GM19240 (cell line): ENCODE data around the gene MARK1.

ENCODE experiments used
- DNase-seq: peaks from one replicate; pipeline ENCODE4 v3.0.0; 2011; ENCODE audit warnings: low spot score; ENCODE audit not compliant: insufficient read length

MARK1 gene

DNA sequence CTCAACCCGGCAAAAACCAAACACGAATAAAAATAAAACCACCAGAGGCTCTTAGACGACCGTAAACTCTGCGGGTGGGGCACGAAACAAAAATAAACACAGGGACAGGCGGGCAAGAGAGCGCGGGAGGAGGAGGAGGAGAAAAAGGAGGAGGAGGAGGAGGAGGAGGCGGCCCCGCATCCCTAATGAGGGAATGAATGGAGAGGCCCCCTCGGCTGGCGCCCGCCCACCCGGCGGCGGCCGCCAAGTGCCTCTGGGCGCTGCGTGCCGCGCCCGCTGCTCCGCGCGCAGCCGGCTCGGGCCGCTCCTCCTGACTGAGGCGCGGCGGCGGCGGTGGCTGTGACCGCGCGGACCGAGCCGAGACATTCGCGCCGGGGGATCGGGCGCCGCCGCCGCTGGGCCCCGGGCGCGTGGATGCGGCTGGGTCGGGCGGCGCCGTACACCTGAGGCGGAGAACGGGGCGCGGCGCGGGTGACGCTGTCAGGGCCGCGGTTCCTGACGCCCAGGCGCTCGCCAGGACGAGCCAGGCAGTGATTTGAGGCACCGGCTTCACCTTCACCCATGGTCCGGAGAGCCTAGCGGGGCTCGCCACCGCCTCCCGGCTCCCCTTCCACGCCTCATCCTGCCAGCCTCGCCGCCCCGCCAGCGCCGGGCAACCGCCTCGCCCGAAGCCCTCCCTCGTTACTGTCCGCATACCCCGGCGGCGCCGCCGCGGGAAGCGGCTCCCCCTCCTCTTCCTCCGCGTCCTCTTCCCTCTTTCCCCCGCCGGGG, at the start of gene MARK1:
Gene MARK1 (plus strand): TSS at position 229 of the 771 bp plus-strand sequence. CDS start 687 bp downstream, outside the sequence.
- no peak for DNase-seq

GRCh38 chr1:220483700-220484099, 44.2 kb upstream of the MARK1 start:
- no peak for DNase-seq

- no peak for DNase-seq
Measured at GRCh38 chr1:220484135-220484534, 43.8 kb upstream of the MARK1 start.

- DNase-seq = no peak
Measured at GRCh38 chr1:220485131-220485530, 42.8 kb upstream of the MARK1 start.

- DNase-seq = no peak
Measured at GRCh38 chr1:220485791-220486190, 42.1 kb upstream of the MARK1 start.

DNA sequence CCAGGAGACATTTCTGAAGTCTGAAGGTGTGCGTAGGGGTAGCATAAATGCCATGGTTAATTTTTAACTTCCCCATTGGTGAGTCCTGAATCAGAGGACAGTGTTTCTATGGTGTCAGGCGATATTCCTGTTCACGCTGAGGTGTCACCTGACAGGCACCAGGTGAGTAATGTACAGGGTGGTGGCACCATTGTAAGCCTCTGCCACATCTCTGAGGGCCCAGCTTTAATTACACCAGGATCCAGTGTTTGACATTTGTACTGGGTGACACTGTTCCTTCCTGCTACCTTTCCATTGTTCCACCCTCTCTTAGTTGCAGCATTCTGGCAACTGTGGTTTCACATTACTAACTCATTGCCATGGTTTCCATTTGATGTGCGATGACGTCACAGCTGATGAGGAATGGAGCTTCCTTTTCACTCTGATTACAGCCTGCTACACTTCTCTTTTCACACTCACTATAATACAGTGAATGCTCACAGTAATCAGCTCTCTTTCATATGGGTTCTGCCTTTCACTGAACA, 40.6 kb upstream of the MARK1 start:
- no peak for DNase-seq

DNA sequence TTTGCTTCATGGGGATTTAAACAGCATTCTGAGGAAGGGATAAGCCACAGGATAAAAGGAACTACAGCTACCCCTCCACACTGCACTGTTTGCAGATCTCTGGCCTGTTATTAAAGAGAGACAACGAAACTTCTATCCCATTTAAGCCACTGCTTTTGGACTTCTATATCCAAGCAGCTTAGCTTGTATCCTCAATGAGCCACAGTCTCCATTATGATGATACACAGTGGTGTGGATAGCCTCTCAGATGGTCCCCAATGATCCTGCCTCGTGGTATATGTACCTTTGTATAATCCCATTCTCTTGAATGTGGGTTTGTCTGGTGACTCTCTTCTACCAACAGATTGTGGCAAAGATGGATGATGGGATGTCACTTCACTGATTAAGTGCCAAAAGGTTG, 36.0 kb upstream of the MARK1 start:
- DNase-seq = no peak

DNA sequence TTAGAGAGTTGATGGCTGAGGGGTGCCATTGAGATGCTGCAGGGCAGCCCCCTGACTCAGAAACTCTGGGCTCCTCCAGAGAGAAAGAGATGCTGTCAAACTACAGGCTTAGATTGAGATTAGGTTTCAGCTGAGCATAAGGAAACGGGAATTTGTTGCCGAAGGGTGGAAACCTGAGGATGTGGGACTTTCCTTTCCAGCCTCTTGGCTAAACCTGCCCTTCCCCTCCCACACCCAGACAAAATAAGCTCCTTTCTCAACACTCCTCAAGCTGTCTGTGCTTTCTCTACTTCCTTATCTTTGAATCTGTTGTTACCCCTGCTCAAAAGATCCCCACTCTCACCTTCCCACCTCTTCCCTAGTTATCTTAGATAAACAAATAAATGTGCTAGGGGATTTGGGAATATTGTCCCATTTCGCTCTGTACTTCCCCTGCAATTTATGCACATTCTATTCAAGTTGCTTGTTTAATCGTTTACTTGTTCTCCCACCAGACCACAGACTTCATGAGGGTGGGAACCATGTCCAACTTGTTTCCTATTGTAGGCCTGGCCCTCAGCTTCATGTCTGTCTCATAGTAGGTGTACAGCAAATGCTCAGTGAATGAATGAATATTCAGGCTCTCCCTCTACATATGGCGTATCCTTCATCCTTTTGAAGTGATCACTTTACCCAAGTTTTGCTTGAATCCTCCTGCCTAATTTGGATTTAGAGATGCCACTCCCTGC, 30.6 kb upstream of the MARK1 start:
- DNase-seq = no peak

DNA sequence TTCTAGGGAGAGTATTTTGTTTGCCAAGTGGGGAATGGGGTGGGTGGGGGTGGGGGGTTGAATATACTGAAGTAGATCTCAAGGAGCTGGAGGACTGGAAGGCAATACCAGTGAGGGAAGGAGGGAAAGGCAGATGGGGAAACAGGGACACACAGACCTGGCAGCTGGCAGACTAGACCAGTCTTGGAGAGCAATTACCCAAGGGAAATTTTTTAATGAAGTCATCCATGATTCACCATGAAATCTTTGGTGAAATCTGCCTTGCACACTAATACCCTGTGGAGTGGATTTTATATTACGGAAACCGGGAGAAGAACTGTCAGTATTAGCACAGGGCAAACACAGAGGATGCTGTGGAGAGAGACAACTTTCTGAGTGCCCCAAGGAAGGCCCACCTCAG, 29.7 kb upstream of the MARK1 start:
- no peak for DNase-seq

DNA sequence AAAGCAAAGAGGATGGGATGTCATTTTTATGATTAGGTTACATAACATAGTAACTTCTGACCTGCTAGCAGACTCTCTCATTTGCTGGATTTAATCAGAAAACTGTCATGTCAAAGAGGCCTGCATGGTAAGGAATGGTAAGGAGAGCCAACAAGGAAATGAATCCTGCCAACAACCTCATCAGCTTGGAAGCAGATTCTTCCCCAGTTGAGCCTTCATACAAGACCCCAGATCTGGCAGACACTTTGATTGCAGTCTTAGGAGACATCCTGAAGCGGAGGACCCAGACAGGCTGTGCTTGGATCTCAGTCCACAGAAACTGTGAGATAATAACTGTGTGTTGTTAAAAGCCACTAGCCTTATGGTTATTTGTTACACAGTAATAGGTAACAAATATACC, 27.6 kb upstream of the MARK1 start:
- DNase-seq = no peak

- no peak for DNase-seq
Measured at GRCh38 chr1:220504329-220504728, 23.6 kb upstream of the MARK1 start.

- no peak for DNase-seq
Measured at GRCh38 chr1:220507085-220507484, 20.9 kb upstream of the MARK1 start.

GRCh38 chr1:220511179-220511578, 16.8 kb upstream of the MARK1 start:
- DNase-seq = no peak

GRCh38 chr1:220511785-220512184, 16.2 kb upstream of the MARK1 start:
- DNase-seq = no peak

GRCh38 chr1:220513834-220514233, 14.1 kb upstream of the MARK1 start:
- no peak for DNase-seq

DNA sequence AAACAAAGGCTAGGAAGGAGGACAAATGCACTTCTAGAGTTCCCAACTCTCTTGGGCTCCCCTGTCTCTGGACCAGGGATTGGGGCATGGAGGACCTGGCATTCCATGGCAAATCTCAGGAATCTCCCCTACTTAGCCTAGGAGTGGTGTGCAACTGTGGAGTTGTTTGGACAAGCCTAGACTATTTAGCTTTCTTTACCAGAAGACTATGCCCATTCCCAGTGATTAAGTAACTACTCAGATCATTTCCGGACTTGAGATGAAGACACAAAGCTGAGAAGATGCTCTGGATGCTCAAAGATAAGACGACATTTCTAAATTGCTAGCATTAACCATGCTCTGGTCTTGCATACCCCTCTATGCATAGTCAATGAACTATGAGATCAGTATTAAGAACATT, 13.7 kb upstream of the MARK1 start:
- DNase-seq = no peak

- no peak for DNase-seq
Measured at GRCh38 chr1:220516014-220516721, 11.8 kb upstream of the MARK1 start.

DNA sequence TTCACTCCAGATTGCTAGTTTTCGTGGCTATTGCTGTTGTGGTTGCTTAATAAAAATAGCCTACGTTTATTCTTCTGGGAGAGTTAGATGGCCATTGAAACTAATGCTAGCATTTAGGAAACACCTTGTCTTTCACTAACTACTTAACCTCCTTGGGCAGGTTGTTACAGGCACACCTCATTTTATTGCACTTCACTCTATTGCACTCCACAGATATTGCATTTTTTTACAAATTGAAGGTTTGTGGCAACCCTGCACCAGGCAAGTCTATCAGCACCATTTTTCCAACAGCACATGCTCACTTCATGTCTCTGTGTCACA, 11.3 kb upstream of the MARK1 start:
- no peak for DNase-seq

DNA sequence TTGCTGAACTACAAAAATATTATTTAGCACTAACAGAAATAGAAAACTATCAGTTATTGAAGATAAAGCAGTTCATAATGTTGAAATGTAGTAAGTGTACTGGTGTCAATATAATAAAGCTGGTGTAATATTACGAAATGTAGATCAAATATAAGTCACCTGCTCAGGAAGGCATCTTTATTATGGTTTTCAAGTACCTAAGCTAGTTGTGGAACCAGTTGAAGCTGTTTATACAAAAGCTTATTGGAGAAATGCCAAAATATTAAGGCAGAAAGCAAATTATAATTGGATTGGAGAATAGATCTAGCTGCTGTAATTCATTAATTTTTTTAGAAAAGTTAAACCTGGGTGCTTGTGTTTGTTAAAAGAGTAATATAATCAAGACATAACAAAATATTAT, 6.2 kb upstream of the MARK1 start:
- DNase-seq = no peak

GRCh38 chr1:220526294-220526693, 1.6 kb upstream of the MARK1 start:
- no peak for DNase-seq

DNA sequence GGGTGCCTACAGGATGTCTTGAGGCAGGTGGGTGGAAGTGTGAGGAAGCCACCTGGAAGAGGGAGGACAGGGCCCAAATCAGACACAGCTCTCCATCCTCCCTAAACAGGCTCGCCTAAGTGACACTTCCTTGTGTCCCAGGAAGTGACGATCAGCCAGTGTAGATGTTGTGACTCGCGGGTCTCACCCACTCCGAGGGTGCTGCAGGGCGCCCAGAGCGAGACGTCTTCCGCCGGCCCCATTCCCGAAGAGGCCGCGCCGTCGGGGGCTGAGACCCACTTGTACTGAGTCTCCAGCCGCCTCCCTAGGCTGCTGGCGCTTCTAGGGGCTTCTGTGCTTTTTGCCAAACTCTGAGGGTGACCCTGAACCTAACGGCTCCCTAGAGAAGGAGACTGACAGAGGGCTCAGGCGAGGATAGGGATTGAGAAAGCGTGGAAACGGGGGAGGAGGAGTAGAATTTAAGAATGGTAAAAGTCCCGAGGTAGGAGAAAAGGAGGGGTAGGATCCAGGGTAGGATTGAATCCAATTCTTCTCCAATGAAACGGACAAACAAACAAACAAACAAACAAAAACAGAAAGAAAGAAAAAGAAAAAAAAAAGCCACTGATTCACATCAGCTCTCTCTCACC, 543 bp upstream of the MARK1 start:
- DNase-seq = no peak
